ENCODE data around the gene NUDT2.

The NUDT2 gene

GRCh38 chr9:34331196-34331595 lies 1.8 kb downstream of the NUDT2 start:
- Histone ChIP-seq H3K27ac (no peak overlapping the region), H3K4me1 (ENCODE audit: control insufficient read depth in 1 of 2, insufficient read depth in 1 of 2, low read depth in 1 of 2, low read length in 1 of 2) (peaks cover 20 to 22% of the 10 kb centered on the region in 2 experiments)
- TF ChIP-seq CTCF (IDR thresholded peaks at IDR 0.05): no peak

GRCh38 chr9:34332076-34332964 lies 3.0 kb downstream of the NUDT2 start:
- Histone ChIP-seq H3K4me1 (ENCODE audit: control insufficient read depth in 1 of 2, insufficient read depth in 1 of 2, low read depth in 1 of 2, low read length in 1 of 2) (peaks cover 19 to 22% of the 10 kb centered on the region in 2 experiments), H3K27ac (no peak overlapping the region), H3K36me3 (no peaks in the 10 kb centered on the region), H3K27me3 (no peaks in the 10 kb centered on the region), H3K9me3 (no peaks in the 10 kb centered on the region), H3K4me3 (ENCODE audit: low read depth in 1 of 2, low read length in 1 of 2) (no peak overlapping the region)
- no peak for TF ChIP-seq CTCF (IDR thresholded peaks at IDR 0.05)

More at GRCh38 chr9:34331196-34331595, 1.8 kb downstream of the NUDT2 start:
- H3K27me3 ChIP-seq: no peaks in the 10 kb centered on the region
- H3K4me3 ChIP-seq (ENCODE audit: low read depth in 1 of 2, low read length in 1 of 2): no peak overlapping the region
- no peaks in the 10 kb centered on the region for H3K9me3 ChIP-seq
- no peaks in the 10 kb centered on the region for H3K36me3 ChIP-seq

- no peaks in the 10 kb centered on the region for H3K9me3 ChIP-seq
- H3K4me1 ChIP-seq (ENCODE audit: control insufficient read depth in 1 of 2, insufficient read depth in 1 of 2, low read depth in 1 of 2, low read length in 1 of 2): peaks cover 11% of the 10 kb centered on the region in 2 experiments
- TF ChIP-seq CTCF (IDR thresholded peaks at IDR 0.05): no peak
- H3K27ac ChIP-seq: no peak overlapping the region
- H3K36me3 ChIP-seq: peaks cover 4% of the 10 kb centered on the region
- H3K4me3 ChIP-seq (ENCODE audit: low read depth in 1 of 2, low read length in 1 of 2): no peak overlapping the region
- no peaks in the 10 kb centered on the region for H3K27me3 ChIP-seq
Observed at GRCh38 chr9:34333836-34334235, 4.5 kb downstream of the NUDT2 start.

GRCh38 chr9:34334337-34334824 lies 5.0 kb downstream of the NUDT2 start:
- Histone ChIP-seq H3K27me3 (no peaks in the 10 kb centered on the region), H3K9me3 (no peaks in the 10 kb centered on the region), H3K4me3 (ENCODE audit: low read depth in 1 of 2, low read length in 1 of 2) (no peak overlapping the region), H3K4me1 (ENCODE audit: control insufficient read depth in 1 of 2, insufficient read depth in 1 of 2, low read depth in 1 of 2, low read length in 1 of 2) (peaks cover 9 to 10% of the 10 kb centered on the region in 2 experiments), H3K36me3 (peaks cover 10% of the 10 kb centered on the region), H3K27ac (no peak overlapping the region)
- TF ChIP-seq CTCF (IDR thresholded peaks at IDR 0.05): no peak

GRCh38 chr9:34334916-34335315 lies 5.5 kb downstream of the NUDT2 start:
- Histone ChIP-seq H3K27ac (no peak overlapping the region), H3K4me1 (ENCODE audit: control insufficient read depth in 1 of 2, insufficient read depth in 1 of 2, low read depth in 1 of 2, low read length in 1 of 2) (peaks cover 6 to 7% of the 10 kb centered on the region in 2 experiments), H3K9me3 (no peaks in the 10 kb centered on the region), H3K4me3 (ENCODE audit: low read depth in 1 of 2, low read length in 1 of 2) (no peak overlapping the region), H3K36me3 (peaks cover 15% of the 10 kb centered on the region), H3K27me3 (no peaks in the 10 kb centered on the region)
- TF ChIP-seq CTCF (IDR thresholded peaks at IDR 0.05): no peak

Measured in neutrophil (primary cell).